ENCODE data around the gene KLK13. TPM values are rescaled to one million over a fixed set of nuclear protein-coding genes. Genes with fewer than 3 reads are reported as not detected.

Gene KLK13
- not detected for total RNA-seq
- long read RNA-seq = 0 reads

- intact Hi-C loops (cut with DNase I) = no loop called here
Measured at GRCh38 chr19:51064534-51065220, at the start of gene KLK13. TSS of gene KLK13 (minus strand) at chr19:51065092. CDS start at chr19:51065067, 25 bp downstream.

GRCh38 chr19:51114087-51114729 lies 49.3 kb upstream of the KLK13 start:
- DNase-seq (ENCODE audit: missing footprints) (no peak), ATAC-seq (no peak)
- intact Hi-C loops (cut with DNase I) = no loop called here

More at GRCh38 chr19:51064534-51065220, at the start of gene KLK13:
- peak; percentile 70 for ATAC-seq
- no peak for DNase-seq (ENCODE audit: missing footprints)

DNA sequence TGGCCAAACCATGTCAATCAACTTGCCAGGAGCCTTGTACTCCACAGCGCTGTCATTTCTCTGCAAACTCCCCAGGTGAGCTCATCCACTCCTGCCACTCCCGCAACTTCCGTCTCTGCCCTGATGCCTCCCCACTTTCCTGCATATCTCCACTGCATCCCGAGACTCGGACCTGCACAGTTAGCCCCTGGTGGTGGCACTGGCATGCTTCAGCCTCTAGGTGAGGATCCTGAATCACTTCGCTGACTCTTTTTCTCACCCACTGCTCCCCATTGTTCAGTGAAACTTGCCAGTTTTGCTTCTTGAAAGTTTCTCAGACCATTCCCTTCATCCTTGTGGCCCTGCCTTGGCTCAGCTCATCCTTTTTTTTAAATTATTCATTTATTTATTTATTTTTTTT lies 46.7 kb upstream of the KLK13 start:
- DNase-seq (ENCODE audit: missing footprints) = no peak

DNA sequence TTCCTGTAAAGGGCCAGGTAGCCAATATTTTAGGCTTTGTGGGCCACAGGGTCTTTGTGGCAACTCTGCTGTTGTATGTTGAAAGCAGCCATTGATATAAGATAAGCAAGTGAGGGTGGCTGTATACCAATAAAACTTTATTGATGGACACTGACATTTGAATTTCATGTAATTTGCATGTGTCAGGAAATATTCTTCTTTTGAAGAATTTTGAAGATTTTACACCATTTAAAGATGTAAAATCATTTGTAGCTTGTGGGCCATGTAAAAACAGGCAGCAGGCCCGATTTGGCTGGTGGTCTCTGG lies 45.7 kb upstream of the KLK13 start:
- DNase-seq (ENCODE audit: missing footprints) (no peak), ATAC-seq (no peak)
- intact Hi-C loops (cut with DNase I) = no loop called here

More for the DNA sequence above, 46.7 kb upstream of the KLK13 start:
- ATAC-seq = no peak
- intact Hi-C loops (cut with DNase I) = no loop called here

DNA sequence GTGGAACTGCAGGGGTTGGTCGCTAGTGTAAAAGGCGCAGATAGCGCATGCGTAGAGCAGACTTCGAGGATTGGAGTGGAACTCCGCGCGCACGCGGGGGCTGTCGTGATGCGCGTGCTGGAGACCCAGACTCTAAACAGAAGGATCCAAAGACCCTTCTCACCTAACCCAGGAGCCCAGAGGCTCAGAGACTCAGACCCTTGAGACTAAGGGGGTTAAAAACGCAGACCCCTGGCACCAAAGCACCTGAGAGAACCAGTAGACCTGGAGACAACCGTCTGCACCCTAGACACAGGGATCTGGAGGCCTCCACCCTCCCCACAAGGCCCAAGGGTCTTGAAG lies 43.9 kb upstream of the KLK13 start:
- no peak for DNase-seq (ENCODE audit: missing footprints)
- intact Hi-C loops (cut with DNase I) = no loop called here
- ATAC-seq = peak; percentile 66

- ATAC-seq (peak; percentile 99), DNase-seq (ENCODE audit: missing footprints) (peak; percentile 99)
- intact Hi-C loops (cut with DNase I) = no loop called here
Measured at GRCh38 chr19:51108066-51108804, 43.3 kb upstream of the KLK13 start, which contains the start of gene CTU1. TSS of gene CTU1 (minus strand) at chr19:51108409. CDS start at chr19:51104569, 3,840 bp downstream.

- intact Hi-C loops (cut with DNase I) = no loop called here
- ATAC-seq (no peak), DNase-seq (ENCODE audit: missing footprints) (no peak)
Measured at GRCh38 chr19:51107406-51108065, 42.6 kb upstream of the KLK13 start.

DNA sequence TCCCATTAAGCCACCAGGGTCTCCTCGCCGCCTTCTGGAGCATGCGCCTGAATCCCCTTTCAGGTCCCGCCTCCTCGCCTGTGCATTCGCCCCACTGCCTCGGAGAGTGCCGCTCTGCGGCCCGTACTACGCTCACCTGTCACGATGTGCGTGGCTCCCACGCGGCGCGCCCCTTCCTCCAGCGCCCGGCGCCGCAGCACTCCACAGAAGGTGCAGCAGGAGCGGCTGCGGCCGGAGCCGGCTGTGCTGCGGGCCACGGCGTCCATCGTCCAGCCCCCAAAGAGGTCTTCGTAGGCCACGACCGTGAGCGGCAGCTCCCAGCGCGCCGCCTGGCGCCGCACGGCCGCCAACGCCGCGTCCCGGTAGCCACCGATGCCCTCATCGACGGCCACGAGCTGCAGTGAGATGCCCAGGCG lies 39.0 kb upstream of the KLK13 start:
- DNase-seq (ENCODE audit: missing footprints) = no peak
- intact Hi-C loops (cut with DNase I) = no loop called here
- ATAC-seq = no peak

GRCh38 chr19:51102991-51103390 lies 38.1 kb upstream of the KLK13 start:
- intact Hi-C loops (cut with DNase I) = no loop called here
- no peak for DNase-seq (ENCODE audit: missing footprints)
- ATAC-seq = no peak

GRCh38 chr19:51101171-51101865 lies 36.4 kb upstream of the KLK13 start:
- DNase-seq (ENCODE audit: missing footprints) (no peak), ATAC-seq (peak; percentile 25)
- intact Hi-C loops (cut with DNase I) = no loop called here

DNA sequence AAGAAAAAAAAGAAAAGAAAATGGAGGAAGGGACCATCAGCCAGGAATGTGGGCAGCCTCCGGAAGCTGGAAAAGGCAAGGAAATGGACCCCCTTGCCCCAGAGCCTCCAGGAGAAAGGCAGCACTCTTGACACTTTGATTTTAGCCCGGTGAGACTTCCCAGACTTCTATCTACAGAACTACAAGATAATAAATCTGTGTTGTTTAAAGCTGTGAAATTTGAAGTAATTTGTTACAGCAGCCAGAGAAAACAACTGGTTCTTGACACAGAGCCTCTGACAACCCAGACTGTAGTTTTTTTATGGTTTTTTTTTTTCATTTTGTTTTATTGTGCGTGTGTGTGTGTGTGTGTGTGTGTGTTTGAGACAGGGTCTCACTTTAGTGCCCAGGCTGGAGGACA lies 35.7 kb upstream of the KLK13 start:
- intact Hi-C loops (cut with DNase I) = no loop called here
- ATAC-seq (no peak), DNase-seq (ENCODE audit: missing footprints) (no peak)

DNA sequence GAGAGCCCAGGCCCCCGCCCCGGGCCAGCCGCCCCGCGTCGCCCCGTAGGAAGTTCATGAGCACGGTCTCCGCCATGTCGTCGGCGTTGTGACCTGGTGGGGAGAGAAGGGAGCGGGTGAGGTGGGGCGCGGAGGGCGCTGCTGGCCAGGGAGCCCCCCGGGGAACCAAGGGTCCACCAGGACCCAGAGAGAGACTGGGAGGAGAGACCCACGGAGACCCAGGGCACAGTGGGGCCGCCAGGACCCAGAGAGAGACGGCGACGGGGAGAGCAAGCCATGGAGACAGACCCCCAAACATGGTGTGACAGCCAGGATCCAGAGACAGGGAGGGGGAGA lies 34.1 kb upstream of the KLK13 start:
- no peak for DNase-seq (ENCODE audit: missing footprints)
- intact Hi-C loops (cut with DNase I) = no loop called here
- no peak for ATAC-seq

- intact Hi-C loops (cut with DNase I) = no loop called here
- DNase-seq (ENCODE audit: missing footprints) = peak; percentile 91
- ATAC-seq = peak; percentile 48
Measured at GRCh38 chr19:51098365-51099046, 33.6 kb upstream of the KLK13 start.

DNA sequence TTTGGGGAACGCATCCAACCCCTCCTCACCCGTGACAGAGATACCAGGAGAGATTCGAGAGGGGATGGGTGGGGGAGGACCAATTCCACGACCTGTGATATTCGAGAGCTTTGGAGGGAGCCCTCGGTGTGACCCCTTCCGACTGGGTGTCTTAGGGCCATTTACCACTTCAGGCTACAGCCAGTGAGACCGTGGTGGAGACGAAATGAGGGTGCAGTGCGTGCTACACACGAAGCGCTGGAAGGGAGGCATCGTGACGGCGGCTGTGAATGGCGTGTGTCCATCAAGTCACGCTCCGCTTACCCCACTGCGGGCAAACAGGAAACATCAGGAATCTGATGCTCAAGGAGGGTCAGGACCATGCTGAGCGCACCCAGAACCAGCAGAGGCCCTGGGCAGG lies 32.9 kb upstream of the KLK13 start:
- ATAC-seq (no peak), DNase-seq (ENCODE audit: missing footprints) (no peak)
- intact Hi-C loops (cut with DNase I) = no loop called here

DNA sequence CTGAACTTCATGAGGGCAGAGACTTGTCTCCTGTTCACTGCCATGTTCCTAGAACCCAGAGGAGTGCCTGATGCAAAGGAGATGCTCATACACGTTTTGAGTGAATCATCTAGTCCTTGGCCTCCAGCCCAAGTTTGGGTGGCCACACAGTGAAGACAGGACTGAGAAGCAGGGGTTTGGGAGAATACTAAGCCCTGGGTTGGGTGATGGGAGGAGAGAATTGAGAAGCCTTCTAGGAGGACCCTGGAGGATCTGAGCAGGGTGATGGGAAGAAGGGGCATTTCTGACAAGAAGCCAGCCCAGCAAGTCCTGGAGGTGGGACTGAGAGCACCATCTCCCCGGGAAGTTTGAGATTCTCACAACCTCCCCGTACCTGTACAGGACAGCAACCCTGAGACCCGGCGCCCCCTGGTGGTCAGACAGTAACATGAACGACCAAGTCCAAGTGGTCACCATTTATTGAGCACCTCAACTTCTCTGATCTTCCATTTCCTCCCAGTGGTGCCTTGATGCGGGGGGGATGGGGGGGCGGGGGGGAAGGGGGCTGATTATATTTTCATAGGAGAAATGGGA lies 32.4 kb upstream of the KLK13 start:
- peak; percentile 90 for DNase-seq (ENCODE audit: missing footprints)
- intact Hi-C loops (cut with DNase I) = no loop called here
- ATAC-seq = peak; percentile 49

DNA sequence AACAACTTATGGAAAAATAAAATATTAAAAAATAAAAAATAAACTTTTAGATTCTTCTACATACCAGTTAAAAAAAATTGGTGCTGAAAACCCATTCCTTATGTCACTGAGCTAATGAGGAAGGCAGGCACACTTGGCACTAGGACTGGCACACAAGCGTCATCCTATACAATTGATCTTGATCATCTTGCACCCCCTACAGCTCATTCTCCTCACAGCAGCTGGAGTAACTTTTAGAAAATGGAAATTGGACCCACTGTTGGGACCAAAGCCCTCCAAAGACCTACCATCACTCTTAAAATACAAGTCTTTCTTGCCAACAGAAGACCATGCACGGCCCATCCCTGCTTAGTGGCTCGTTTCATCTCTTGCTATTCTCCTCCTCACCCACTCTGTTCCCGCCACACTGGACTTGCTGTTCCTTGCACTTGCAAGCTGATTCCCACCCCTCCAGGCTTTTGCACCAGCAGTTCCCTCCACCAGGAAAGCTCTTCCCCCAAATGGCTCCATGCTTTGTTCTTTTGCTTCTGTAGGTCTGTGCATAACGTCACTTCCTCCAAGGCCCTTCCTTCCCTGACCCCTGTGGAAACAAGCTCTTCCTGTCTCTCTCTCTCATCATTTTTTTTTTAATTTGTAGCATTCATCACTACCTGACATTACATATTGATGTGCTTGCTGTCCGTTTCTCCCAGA lies 31.7 kb upstream of the KLK13 start:
- intact Hi-C loops (cut with DNase I) = no loop called here
- no peak for DNase-seq (ENCODE audit: missing footprints)
- no peak for ATAC-seq

DNA sequence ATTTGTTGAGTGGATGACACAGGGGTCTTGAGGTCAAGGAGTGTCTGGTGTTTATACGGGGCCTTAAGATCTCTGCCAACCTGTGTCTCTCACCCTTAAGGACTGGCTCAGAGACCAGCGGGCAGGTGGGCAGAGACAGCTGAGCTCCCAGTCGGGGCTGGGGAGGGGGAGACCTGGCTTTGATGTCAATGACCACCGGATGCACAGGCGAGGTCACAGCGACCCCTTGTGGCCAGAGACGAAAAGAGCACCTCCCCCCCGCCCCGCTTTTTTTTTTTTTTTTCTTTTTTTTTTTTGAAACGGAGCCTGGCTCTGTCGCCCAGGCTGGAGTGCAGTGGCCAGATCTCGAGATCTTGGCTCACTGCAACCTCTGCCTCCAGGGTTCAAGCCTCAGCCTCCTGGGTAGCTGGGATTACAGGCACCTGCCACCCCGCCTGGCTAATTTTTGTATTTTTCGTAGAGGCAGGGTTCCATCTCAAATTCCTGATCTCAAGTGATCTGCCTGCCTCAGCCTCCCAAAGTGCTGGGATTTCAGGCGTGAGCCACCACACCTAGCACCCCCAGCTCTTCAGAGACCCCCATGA lies 29.9 kb upstream of the KLK13 start:
- ATAC-seq = no peak
- intact Hi-C loops (cut with DNase I) = loop anchor here (1.0 to 5.0 kb wide), 2 partner anchors 73 to 162 kb away; no protein-coding TSS in a partner anchor
- no peak for DNase-seq (ENCODE audit: missing footprints)

Measured in Right ventricle myocardium inferior (tissue), 1 donor.